HG02870 (cell line): ENCODE results near the gene CIZ1.
A peak's percentile ranks its signal among the peaks of the same experiment; 100 is the strongest.

ENCODE experiments used
- ATAC-seq: cut with Tn5 transposase; IDR thresholded peaks from one replicate; pipeline ENCODE4 v1.9.1; 2021; ENCODE audit warnings: mild to moderate bottlenecking, moderate library complexity; ENCODE audit not compliant: unreplicated experiment

The CIZ1 gene

DNA sequence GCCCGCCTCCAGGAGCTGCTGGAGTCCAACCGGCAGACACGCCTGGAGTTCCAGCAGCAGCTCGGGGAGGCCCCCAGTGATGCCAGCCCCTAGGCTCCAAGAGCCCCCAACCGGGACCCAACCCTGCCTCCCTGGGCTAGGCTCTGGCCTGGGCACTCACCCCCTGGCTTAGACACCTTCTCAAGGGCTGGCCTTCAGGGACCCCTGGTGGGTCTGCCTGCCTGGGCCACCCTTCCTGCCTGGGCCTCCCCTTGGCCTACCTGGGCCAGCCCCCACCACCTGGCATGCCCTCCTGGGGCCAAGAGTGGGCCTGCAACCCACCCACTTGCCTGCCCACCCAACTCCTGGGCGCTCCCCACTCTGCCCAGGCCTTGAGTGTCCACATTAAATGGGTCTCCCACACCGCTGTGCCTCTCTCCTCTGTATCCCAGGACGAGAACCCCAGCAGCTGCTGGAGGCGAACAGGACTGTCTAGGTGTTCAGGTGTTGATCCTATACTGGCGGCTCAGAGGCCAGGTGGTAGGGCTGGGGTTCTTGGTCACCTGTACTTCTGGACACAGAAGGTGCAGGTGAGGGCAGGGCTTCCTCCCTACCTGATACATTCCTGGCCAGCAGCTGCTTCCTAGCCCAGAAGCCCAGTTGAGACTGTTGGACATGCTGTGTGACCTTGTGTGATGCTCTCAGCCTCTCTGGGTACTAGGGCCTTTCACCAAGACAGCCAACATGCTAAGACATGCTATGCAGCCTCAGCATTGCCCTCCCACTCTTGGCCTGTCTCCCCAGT lies 27.7 kb downstream of the CIZ1 start:
- no peak for ATAC-seq

DNA sequence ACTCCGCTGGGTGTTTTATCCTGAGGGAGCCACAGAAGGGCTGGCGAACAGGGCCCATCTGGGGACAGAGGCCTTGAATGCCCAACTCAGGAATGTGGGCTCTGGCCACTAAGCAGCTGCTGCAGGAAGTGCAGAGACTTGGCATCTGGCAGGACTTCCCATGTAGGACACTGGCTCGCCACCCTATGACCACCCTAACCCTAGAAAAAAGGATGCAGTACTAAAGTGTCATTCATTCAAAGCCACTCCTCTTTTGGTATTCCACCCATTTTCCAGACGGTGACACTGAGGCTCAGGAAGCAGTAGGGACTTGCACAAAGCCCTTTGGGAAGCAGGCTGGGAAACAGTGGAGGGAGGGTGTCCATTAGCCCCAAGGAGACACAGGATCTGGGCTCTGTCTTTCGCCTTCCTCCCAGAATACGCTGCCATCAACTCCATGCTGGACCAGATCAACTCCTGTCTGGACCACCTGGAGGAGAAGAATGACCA lies 28.3 kb downstream of the CIZ1 start:
- ATAC-seq, result no peak

DNA sequence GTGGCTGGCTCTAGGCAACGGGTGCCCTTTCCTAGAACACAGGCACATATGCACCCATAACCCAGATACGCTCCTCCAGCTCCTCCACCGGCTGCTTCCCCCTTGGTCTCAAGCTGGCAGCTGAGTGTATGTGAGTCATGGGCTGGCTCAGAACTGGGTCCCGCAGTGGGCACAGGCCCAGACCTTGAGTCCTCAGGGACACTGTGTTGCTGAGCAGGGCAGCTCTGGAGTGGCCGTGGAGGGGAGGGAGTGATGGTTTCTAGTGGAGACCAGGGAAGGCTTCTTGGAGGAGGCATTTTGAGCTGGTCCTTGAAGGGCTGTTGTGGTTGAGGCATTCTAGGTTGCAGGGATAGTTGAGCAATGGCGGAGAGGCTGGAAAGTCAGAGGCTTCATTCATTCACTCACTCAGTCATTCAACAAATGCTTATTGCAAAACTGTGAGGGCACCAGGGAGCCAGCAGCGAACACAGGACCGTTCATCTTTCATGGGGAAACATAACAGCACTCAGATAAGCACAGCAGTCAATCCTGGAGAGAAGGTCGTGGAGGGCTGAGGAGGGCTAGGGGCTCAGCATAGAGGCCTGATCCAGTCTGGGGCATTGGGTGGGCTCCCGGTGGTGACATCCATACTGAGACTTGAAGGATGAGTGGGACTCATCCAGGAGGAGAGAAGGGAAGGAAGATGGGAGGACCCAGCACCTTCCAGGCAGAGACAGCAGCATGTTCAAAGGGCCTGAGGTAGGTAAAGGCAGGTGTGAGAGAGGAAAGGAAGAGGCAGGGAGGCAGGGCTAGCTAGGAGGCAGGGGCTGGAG lies 29.0 kb downstream of the CIZ1 start:
- no peak for ATAC-seq

DNA sequence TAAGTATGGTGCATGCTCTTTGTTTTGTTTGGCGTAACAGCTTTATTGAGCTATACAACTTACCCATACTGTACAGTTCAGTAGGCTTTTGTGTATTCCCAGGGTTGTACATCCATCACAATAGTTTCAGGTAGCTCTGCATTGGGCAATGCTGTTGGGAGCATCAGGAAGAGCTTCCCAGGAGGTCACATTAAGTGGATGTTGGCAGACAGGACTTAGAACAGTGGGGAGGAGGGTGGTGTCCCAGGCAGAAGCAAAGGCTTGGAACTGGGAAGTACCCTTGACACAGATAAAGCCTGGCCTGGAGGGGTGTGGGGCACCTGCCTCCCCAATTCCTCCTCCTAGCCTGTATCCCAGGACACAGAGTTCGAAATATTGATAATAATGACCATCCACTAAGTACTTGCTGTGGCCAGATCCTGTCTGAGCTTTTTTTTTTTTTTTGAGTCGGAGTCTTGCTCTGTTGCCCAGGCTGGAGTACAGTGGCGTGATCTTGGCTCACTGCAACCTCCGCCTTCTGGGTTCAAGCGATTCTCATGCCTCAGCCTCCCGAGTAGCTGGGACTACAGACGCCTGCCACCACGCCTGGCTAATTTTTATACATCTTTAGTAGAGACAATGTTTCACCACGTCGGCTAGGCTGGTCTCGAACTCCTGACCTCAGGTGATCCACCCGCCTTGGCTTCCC lies 30.0 kb downstream of the CIZ1 start:
- no peak for ATAC-seq

DNA sequence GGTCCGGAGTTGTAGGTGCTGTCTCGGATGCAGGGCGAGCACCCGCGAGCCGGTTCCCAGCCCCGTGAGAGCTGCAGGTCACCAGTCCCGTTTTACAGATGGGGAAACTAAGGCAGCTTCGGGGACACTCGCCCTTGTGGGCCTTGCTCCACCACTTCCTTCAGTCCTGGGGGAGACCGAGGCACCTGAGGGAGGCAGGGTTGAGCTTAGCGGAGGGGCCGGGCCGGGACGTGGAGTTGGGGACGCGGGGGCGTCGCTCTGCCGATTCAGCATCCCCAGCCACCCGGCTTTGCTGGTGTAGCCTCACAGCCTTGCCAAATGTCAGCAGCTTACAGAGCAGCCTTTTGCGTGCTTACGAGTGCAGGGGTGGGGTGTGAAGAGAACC lies 30.8 kb downstream of the CIZ1 start:
- ATAC-seq, result no peak

DNA sequence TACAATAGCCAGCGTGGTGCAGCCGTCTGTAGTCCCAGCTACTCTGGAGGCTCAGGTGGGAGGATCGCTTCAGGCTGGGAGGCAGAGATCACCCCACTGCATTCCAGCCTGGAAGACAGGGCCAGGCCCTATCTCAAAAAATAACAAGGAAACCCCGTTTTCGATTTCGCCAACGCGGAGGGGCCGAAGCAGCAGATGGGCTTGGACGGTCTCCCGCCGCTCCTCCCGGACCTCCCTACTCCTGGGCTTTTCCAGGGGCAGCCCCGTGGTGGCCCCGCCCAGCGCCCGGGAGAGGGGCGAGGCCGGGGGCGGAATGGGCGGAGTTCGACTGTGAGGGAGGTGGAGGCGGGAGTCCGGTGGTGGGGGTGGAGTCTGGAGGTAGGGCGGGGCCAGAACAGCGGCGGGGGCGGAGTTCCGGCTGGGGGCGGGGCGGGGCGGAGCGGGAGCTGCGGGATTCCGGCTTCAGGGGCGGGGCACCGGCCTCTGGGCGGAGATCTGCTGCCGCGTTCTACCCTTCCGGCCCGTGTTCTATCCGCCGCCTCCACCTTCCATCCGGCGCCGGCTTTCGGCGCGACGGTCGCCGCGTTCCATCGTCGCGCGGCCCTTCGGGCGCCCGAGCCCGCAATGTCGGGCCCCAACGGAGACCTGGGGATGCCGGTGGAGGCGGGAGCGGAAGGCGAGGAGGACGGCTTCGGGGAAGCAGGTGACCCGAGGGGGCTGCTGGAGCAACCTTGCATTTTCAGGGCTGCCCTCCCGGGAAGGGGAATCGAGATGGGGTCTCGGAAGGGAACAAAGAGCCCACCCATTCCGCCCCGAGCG lies 31.4 kb downstream of the CIZ1 start, which contains the start of gene BBLN:
Gene BBLN, plus strand, starts transcription at position 482 of the 819 bp plus-strand sequence. Its CDS starts 143 bp downstream, at position 625.
- ATAC-seq, result peak; percentile 71

DNA sequence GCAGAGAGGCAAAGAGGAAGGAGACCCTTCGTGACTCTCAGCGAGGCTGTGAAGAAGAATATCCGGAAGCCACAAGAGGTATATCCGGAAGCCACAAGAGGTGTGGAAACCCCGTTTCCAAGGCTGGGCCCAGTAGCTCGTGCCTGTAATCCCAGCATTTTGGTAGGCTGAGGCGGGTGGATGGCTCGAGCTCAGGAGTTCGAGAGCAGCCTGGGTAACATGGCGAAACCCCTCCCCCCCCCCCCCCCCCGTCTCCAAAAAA lies 31.9 kb downstream of the CIZ1 start:
- no peak for ATAC-seq

DNA sequence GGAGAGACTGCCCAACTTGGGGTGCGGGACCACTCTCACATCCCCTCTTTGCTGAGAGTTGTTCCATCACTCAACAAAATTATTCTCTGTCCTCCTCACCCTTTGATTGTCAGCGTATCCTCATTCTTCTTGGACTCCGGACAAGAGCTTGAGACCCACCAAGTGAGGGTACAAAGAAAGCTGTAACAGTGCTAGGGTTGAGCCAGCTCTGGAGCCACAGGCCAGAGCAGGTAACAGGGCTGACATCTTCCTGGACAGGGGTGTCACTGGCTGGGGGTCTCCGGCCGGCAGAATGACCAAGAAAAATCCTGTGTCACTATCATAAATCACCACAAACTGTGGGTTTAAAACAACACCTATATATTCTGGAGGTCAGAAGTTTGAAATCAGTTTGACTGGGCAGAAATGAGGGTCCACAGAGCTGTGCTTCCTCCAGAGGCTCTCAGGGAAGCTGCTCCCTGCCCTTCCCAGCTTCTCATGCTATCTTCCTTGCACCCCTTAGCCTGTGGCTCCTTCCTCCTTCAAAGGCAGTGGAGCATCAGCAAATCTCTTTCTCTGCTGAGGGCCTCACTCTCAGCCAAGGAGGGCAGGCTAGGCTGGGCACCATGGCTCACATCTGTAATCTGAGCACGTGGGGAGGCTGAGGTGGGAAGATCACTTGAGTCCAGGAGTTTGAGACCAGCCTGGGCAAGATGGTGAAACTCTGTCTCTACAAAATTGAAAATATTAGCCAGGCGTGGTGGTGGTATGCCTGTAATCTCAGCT lies 35.5 kb downstream of the CIZ1 start:
- ATAC-seq, result no peak

DNA sequence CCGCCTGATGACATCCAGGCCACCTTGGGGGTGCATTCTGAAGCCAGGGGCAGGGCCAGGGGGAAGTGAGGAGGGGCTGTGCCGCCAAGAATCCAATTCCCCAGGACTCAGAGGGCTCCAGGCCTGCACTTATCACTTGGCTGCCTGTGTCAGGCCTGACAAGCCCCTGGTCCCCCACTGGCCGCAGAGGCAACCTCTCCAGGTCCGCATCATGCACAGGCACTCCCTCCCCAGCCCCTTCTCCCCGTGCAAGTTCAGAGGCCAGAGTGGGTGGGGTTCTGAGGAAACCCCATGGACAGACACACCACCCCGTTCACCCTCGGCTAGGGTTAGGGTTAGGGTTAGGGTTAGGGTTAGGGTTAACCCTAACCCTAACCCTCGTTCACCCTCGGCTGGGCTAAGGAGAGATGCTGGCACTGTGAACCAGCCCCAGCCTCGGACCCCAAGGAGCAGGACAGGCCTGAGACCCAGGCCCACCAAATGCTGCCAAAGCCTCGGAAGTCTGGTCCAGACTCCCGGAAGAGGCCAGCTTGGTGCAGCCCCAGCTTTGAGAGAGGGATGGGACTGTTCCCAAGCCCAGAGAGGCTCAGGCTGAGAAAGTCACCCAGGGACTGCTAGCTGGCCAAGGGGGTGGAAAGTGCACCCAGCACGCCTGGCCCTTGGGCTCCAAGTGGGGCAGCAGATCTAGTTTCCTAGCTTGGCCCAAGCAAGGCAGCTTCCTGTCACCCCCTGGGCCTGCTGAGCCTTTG lies 37.3 kb downstream of the CIZ1 start:
- no peak for ATAC-seq

DNA sequence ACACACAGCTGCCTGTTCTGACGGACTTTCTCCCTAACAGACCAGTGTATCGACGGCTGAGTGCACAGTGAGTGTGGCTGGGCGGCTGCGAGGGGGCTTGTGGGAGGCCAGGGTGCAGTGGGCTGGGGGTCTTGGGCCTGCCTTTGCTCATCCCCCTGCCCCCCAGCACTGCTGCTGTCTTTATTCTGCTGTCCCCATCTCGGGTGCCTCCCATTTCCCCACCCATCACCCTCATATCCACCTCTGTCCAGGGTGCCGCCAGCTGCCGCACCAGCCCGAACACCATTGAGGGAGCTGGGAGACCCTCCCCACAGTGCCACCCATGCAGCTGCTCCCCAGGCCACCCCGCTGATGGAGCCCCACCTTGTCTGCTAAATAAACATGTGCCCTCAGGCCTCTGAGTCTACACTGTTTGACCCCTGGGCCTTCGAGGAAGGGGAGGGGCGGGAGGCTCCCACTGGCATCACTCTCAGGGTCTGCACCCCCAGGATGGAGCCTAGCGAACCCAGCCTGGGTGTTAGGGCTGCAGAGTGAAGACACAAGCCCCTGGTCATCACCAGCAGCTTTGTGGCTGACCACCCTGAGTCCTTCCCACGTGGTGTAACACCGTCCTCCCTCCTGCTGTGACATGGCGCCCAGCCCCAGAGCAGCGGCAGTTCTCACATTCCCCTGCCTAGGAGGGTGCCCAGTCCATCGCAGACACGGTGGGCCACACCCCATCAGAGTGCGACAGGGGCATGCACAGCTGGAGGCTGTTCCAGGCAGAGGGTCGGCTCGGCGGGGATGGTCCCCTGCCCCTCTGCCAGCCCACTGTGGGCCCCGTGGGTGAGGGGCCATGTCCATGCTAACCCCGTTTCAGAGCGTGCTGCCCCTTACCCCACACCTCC lies 38.1 kb downstream of the CIZ1 start:
- ATAC-seq, result no peak

DNA sequence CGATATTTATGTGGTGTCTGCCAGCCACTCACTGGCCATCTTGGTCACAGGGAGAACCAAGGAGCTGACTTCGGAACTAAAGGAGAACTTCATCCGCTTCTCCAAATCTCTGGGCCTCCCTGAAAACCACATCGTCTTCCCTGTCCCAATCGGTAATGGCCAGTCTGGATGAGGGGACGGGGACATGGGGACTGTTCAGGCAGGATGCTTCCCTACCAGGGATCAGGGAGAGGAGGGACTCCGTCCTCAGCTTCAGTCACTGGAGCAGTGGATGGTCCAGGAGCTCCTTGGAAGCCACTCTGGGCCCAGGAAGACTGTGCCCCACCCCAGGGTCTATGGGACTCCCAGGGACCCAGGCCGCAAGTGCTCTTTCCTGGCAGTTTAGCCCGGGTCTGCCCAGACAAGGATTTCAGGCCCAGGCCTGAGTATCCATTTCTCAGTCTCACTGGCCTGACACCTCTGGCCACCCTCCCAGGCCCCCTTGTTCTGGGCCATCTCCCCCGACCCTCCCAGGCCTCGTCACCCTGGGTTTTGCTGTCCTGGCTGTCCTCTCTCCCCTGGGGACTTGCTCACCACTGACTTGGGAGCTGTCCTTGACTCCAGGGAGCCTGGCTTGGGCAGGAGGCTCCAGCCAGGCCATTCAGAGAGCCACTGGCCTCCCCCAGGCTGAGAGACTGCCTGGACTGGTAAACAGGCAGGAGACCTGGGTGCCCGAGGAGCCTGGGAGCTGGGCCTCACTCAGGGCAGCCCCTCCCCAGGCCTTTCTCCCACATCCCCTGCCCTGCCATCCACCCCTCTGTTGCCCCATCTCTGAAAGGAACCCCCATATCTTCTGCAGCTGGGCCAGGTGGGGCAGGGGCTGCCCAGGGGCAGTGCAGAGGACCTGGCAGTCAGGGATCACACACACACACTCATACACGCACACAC lies 39.0 kb downstream of the CIZ1 start:
- no peak for ATAC-seq

DNA sequence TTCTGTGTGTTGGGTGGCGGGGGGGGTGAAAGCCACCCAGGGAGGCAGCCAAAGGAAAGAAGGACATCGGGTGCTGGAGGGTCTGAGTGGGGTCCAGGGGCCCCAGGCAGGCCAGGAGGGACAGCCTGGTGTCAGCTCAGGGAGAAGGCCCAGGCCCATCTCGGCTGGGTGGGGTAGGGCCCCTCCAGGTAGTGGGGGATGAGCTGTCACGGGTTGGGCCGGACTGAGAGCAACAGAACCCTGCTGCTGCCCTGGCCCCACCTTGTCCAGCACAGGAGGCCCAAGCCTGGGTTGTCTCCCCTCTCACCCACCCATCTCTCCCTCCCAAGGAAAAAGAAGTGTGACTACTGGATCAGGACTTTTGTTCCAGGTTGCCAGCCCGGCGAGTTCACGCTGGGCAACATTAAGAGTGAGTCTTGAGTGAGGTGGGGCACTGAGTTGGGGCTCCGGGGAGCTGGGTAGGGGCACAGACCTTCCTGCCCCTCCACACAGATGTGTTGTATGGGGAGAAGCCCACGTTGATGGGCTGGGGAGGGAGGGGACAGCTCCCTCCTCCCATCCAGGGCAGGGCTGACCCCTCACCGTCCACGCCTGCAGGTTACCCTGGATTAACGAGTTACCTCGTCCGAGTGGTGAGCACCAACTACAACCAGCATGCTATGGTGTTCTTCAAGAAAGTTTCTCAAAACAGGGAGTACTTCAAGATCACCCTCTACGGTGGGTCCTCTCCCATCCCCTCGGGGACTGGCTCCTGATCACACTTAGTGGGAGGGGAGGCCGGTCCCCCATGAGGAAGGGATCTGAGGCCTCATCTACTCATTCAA lies 39.9 kb downstream of the CIZ1 start:
- no peak for ATAC-seq

DNA sequence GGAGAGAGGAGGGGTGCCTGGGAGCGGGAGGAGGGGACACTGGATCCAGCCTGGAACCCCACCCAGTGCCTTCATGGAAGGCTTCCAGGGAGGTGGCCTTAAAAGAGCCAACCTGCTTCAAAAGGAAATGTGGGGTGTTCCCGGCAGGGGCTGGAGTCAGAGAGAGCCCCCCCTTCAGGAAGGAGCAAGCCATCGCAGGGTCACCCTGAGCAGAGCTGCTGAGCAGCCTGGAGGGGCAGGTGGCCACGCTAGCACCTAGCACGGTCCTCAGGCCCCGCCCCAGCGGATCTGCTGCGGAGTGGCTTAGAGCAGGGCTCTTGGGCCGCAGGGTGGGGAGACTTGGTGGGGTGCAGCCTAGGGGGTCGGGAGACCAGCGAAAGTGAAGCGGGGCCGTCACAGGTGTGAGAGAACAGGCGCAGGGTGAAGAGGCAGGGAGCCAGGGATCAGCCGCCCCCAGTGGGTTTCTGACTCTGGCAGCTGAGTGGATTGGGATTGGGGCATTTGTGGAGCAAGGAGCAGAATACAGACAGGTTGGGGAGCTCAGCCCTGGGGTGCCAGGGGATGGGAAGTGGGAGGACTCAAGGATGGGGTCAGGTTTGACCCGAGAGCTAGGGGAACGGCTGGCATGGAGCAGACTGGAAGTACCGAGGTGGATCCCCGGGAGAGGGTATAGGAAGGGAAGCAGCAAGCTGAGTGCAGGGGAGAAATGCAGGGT lies 40.6 kb downstream of the CIZ1 start:
- no peak for ATAC-seq

DNA sequence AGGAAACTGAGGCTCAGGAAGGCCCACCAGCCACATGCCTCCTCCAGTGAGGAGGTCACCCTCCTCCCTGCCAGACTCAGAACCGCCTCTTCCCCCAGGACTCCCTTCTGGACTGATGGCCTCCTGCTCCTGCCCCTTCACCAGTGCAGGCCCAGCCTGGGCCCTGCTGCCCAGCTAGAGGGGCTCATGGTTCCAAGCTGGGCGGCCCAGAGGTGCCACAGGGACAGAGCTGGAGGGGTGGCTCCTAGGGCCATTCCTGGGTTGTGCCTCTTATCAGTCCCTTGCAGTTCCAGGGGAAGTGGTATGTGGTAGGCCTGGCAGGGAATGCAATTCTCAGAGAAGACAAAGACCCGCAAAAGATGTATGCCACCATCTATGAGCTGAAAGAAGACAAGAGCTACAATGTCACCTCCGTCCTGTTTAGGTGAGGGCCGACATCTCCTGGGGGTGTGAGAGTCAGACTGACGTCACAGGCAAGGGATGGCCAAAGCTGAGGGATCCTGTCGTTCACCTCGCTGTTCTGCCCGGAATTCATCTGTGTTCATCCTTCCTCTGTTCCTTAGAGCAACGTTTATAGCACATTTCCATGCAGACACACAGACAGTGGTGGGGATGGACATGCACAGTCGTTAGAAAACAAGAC lies 41.3 kb downstream of the CIZ1 start:
- ATAC-seq, result no peak

DNA sequence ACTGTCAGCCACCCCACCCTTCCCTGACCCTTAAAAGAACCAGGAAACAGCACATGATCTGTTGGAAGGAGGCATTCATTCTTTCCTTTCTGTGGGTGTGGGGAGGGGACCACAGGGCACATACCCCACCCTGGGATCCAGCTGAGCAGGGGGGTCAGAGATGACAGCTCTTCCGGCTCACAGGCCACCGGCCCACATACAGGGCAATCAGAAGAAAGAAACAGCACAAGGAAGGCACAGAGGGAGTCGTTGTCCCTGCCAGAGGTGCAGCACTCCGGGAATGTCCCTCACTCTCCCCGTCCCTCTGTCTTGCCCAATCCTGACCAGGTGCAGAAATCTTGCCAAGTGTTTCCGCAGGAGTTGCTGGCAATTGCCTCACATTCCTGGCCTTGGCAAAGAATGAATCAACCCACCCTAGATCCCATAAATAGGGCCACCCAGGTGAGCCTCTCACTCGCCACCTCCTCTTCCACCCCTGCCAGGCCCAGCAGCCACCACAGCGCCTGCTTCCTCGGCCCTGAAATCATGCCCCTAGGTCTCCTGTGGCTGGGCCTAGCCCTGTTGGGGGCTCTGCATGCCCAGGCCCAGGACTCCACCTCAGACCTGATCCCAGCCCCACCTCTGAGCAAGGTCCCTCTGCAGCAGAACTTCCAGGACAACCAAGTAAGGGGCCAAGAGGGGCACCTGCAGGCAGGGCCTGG lies 42.2 kb downstream of the CIZ1 start, which contains the start of gene LCN2:
Gene LCN2, plus strand, starts transcription at position 453 of the 701 bp plus-strand sequence. Its CDS starts 73 bp downstream, at position 526.
- no peak for ATAC-seq
